Inflammatory macrophage treated with lipopolysaccharide for 4 hours (primary cell): Measurements from ENCODE around the gene TSEN34.
A peak's percentile ranks its signal among the peaks of the same experiment; 100 is the strongest.
"Not testable (repeated sequence)": the region's sequence is repeated elsewhere in the genome, so short reads cannot be mapped to it uniquely, and the experiment has no call there.

ENCODE experiments used
- DNase-seq: peaks from one replicate; pipeline ENCODE4 v3.0.0-alpha.2; 2020

The TSEN34 gene

GRCh38 chr19:54209811-54210494 lies 18.8 kb downstream of the TSEN34 start:
- peak; percentile 96 for DNase-seq

- DNase-seq, result no peak
Measured at GRCh38 chr19:54211235-54211634, 20.1 kb downstream of the TSEN34 start.

- DNase-seq, result not testable (repeated sequence)
Measured at GRCh38 chr19:54214217-54214616, 23.1 kb downstream of the TSEN34 start.

GRCh38 chr19:54214734-54215133 lies 23.6 kb downstream of the TSEN34 start:
- DNase-seq, result not testable (repeated sequence)

GRCh38 chr19:54216869-54217268 lies 25.8 kb downstream of the TSEN34 start:
- DNase-seq, result no peak

- not testable (repeated sequence) for DNase-seq
Measured at GRCh38 chr19:54217517-54218247, 26.6 kb downstream of the TSEN34 start.

GRCh38 chr19:54218259-54218658 lies 27.2 kb downstream of the TSEN34 start:
- DNase-seq, result no peak

GRCh38 chr19:54218960-54219661 lies 28.0 kb downstream of the TSEN34 start:
- no peak for DNase-seq

GRCh38 chr19:54219702-54220101 lies 28.6 kb downstream of the TSEN34 start:
- not testable (repeated sequence) for DNase-seq

- not testable (repeated sequence) for DNase-seq
Measured at GRCh38 chr19:54221947-54222346, 30.8 kb downstream of the TSEN34 start.

- DNase-seq, result peak; percentile 28
Measured at GRCh38 chr19:54222474-54223276, 31.6 kb downstream of the TSEN34 start, which contains the start of gene LILRB3. LILRB3 (minus strand) TSS chr19:54223007; CDS start chr19:54222976, 31 bp downstream.

- not testable (repeated sequence) for DNase-seq
Measured at GRCh38 chr19:54223277-54223936, 32.3 kb downstream of the TSEN34 start.

- not testable (repeated sequence) for DNase-seq
Measured at GRCh38 chr19:54223937-54224281, 32.8 kb downstream of the TSEN34 start.

GRCh38 chr19:54224619-54225018 lies 33.5 kb downstream of the TSEN34 start:
- not testable (repeated sequence) for DNase-seq

GRCh38 chr19:54229146-54229545 lies 38.0 kb downstream of the TSEN34 start:
- no peak for DNase-seq

- no peak for DNase-seq
Measured at GRCh38 chr19:54230031-54230430, 38.9 kb downstream of the TSEN34 start.

- DNase-seq, result peak; percentile 55
Measured at GRCh38 chr19:54231077-54231931, 40.2 kb downstream of the TSEN34 start.

GRCh38 chr19:54233941-54234340 lies 42.8 kb downstream of the TSEN34 start:
- DNase-seq, result no peak

- not testable (repeated sequence) for DNase-seq
Measured at GRCh38 chr19:54239491-54240371, 48.6 kb downstream of the TSEN34 start.
